OCI-LY7 (cell line): ENCODE measurements around the gene PIK3CB. TPM values are rescaled to one million over a fixed set of nuclear protein-coding genes. Genes with fewer than 3 reads are reported as not detected.
A peak's percentile ranks its signal among the peaks of the same experiment; 100 is the strongest.
"Not testable (repeated sequence)": the region's sequence is repeated elsewhere in the genome, so short reads cannot be mapped to it uniquely, and the experiment has no call there.

Experiments
- BruUV-seq: library from RNA; stranded (reverse); fragments of 400-500 nt; replicated peaks from 2 replicates; lab custom pipeline; 2021; lab: Mats Ljungman, UMichigan
- CTCF ChIA-PET: fragments of 300-600 bp; sonication (Branson Sonifier 250); formaldehyde crosslinking; loops from one replicate; lab custom pipeline; 2022; ENCODE audit warnings: antibody characterized with exemption; ENCODE audit not compliant: unreplicated experiment; lab: Charles Lee
- POLR2A ChIA-PET: fragments of 300-600 bp; sonication (Branson Sonifier 250); formaldehyde crosslinking; loops from one replicate; lab custom pipeline; 2022; ENCODE audit warnings: antibody characterized with exemption; lab: Charles Lee
- DNase-seq: peaks from one replicate; pipeline ENCODE4 v3.0.0-alpha.2; 2015; ENCODE audit warnings: low spot score
- H2AFZ ChIP-seq: fragments of 200-600 bp; sonication (generic), shearing (Covaris generic); 2 replicates; pipeline ENCODE4 v1.6.1; 2014; ENCODE audit warnings: mild to moderate bottlenecking, antibody characterized with exemption, low read length, moderate library complexity
- H3K27ac ChIP-seq: fragments of 200-600 bp; sonication (generic); 2 replicates; pipeline ENCODE4 v1.5.1; 2014; ENCODE audit warnings: mixed run types, low read depth, mild to moderate bottlenecking, moderate library complexity, low read length, inconsistent platforms; ENCODE audit not compliant: poor library complexity, severe bottlenecking
- H3K36me3 ChIP-seq: fragments of 200-600 bp; sonication (generic); 2 replicates; pipeline ENCODE4 v1.6.1; 2014; ENCODE audit warnings: mild to moderate bottlenecking, antibody characterized with exemption, low read length, moderate library complexity, mixed read lengths; ENCODE audit not compliant: insufficient read depth
- H3K4me1 ChIP-seq: fragments of 200-600 bp; sonication (generic); 2 replicates; pipeline ENCODE4 v1.5.1; 2014; ENCODE audit warnings: mild to moderate bottlenecking, low read length; ENCODE audit not compliant: insufficient read depth, poor library complexity, severe bottlenecking
- H3K4me2 ChIP-seq: fragments of 200-600 bp; sonication (generic); 2 replicates; pipeline ENCODE4 v1.6.1; 2014; ENCODE audit warnings: mild to moderate bottlenecking, low read length
- H3K4me3 ChIP-seq: fragments of 200-600 bp; sonication (generic); 2 replicates; pipeline ENCODE4 v1.5.1; 2014; ENCODE audit warnings: mild to moderate bottlenecking, low read depth, low read length; ENCODE audit not compliant: poor library complexity, severe bottlenecking
- H3K79me2 ChIP-seq: fragments of 200-600 bp; sonication (generic); 2 replicates; pipeline ENCODE4 v1.6.1; 2016; ENCODE audit warnings: low read depth, mild to moderate bottlenecking, low read length, moderate library complexity, mixed read lengths; ENCODE audit not compliant: insufficient read depth
- H3K9me2 ChIP-seq: fragments of 200-600 bp; sonication (generic); 2 replicates; pipeline ENCODE4 v1.6.1; 2016; ENCODE audit warnings: mild to moderate bottlenecking, low read length, mixed read lengths; ENCODE audit not compliant: insufficient read depth
- H3K9me3 ChIP-seq: fragments of 200-600 bp; sonication (generic); 2 replicates; pipeline ENCODE4 v1.6.1; 2014; ENCODE audit warnings: mild to moderate bottlenecking, mixed run types, low read length, mixed read lengths
- H4K20me1 ChIP-seq: fragments of 200-600 bp; sonication (generic); 2 replicates; pipeline ENCODE4 v1.6.1; 2014; ENCODE audit warnings: mild to moderate bottlenecking, antibody characterized with exemption, low read length, moderate library complexity, mixed read lengths; ENCODE audit not compliant: insufficient read depth
- CTCF ChIP-seq: fragments of 200-600 bp; sonication (generic); conservative IDR thresholded peaks from 2 replicates; pipeline ENCODE4 v1.5.1; 2014; ENCODE audit warnings: mild to moderate bottlenecking, antibody characterized with exemption, low read length, moderate library complexity, mixed read lengths
- EZH2phosphoT487 ChIP-seq: fragments of 200-600 bp; sonication (generic); IDR thresholded peaks from 2 replicates; pipeline ENCODE4 v1.6.1; 2018; ENCODE audit warnings: low read depth, borderline replicate concordance, mild to moderate bottlenecking, mixed run types, antibody characterized with exemption, low read length, moderate library complexity, mixed read lengths
- intact Hi-C: fragments of 100-400 bp; cut with micrococcal nuclease; formaldehyde crosslinking; loops from one replicate; pipeline ENCODE4 v1.10.0; 2022; ENCODE audit not compliant: unreplicated experiment
- total RNA-seq, 2 experiments: library from RNA; depleted of rRNA in 1 of 2; stranded (reverse); fragments of >200 nt in 1 of 2; shearing (Covaris generic) in 1 of 2; gene quantifications; 2 replicates each; pipeline ENCODE4 v1.2.3, GENCODE V29; 2014 to 2022

The PIK3CB gene
- total RNA-seq, 2 experiments from 2014 or later: 8.2 to 23.6 TPM

GRCh38 chr3:138608322-138609135 lies 226.2 kb downstream of the PIK3CB start, which contains the start of gene FAIM:
Gene FAIM (plus strand): TSS chr3:138608771. CDS start chr3:138619727, 10,956 bp downstream.
- CTCF ChIA-PET: no interaction called here
- H3K9me2 ChIP-seq: no peaks in the 10 kb centered on the region
- H2AFZ ChIP-seq: peak within 1 kb of the TSS; percentile 28; the same call in 1 of the 2 replicates
- POLR2A ChIA-PET: interaction anchor here (0.6 to 1.1 kb wide), 2 partner anchors 52 to 98 kb away, joined by 3 to 4 read pairs; no protein-coding TSS in a partner anchor
- no peak for TF ChIP-seq EZH2phosphoT487
- no peak for TF ChIP-seq CTCF
- H4K20me1 ChIP-seq: no peaks in the 10 kb centered on the region
- DNase-seq: no peak
- H3K36me3 ChIP-seq: no peaks in the 10 kb centered on the region
- H3K4me3 ChIP-seq: no peak within 1 kb of the TSS
- no peaks in the 10 kb centered on the region for H3K79me2 ChIP-seq
- no peak within 1 kb of the TSS for H3K27ac ChIP-seq
- BruUV-seq: no TSS peak
- H3K9me3 ChIP-seq: no peaks in the 10 kb centered on the region
- peak within 1 kb of the TSS; percentile 59; the same call in 1 of the 2 replicates for H3K4me2 ChIP-seq
- H3K4me1 ChIP-seq: no peaks in the 10 kb centered on the region
- intact Hi-C loops: no loop called here

- H3K36me3 ChIP-seq, CTCF ChIA-PET, H3K27ac ChIP-seq, H3K79me2 ChIP-seq, H3K4me3 ChIP-seq, H4K20me1 ChIP-seq, H3K4me1 ChIP-seq, H3K4me2 ChIP-seq, BruUV-seq, intact Hi-C loops, H2AFZ ChIP-seq, H3K9me2 ChIP-seq, DNase-seq, H3K9me3 ChIP-seq: not testable (repeated sequence)
- POLR2A ChIA-PET: interaction anchor here (0.6 kb wide), 1 partner anchor 1739 kb away, joined by 3 read pairs; no protein-coding TSS in a partner anchor
Observed at GRCh38 chr3:138604106-138604595, 230.6 kb downstream of the PIK3CB start.

Other genes with a start within 250 kb of the PIK3CB start
- 29.2 and 34.2 TPM in 2 replicates for gene CEP70, start 240.7 kb downstream of the PIK3CB start, total RNA-seq (2014; rRNA removed; shearing (Covaris generic))
- 32.3 and 37.3 TPM in 2 replicates for gene CEP70, start 240.7 kb downstream of the PIK3CB start, total RNA-seq (2022)
- not detected in 2 replicates for gene FAIM, start 226.2 kb downstream of the PIK3CB start, total RNA-seq (2014; rRNA removed; shearing (Covaris generic))
- gene FAIM, start 226.2 kb downstream of the PIK3CB start, total RNA-seq (2022): 2.0 and 3.1 TPM in 2 replicates
- not detected in 2 replicates for gene FOXL2, start 112.2 kb upstream of the PIK3CB start, total RNA-seq (2014; rRNA removed; shearing (Covaris generic))
- not detected in 2 replicates for gene FOXL2, start 112.2 kb upstream of the PIK3CB start, total RNA-seq (2022)
- gene FOXL2NB, start 112.3 kb upstream of the PIK3CB start, total RNA-seq (2014; rRNA removed; shearing (Covaris generic)): not detected in 2 replicates
- gene FOXL2NB, start 112.3 kb upstream of the PIK3CB start, total RNA-seq (2022): not detected in 2 replicates
- gene PRR23A, start 171.3 kb upstream of the PIK3CB start, total RNA-seq (2014; rRNA removed; shearing (Covaris generic)): not detected in 2 replicates
- not detected in 2 replicates for gene PRR23A, start 171.3 kb upstream of the PIK3CB start, total RNA-seq (2022)
- gene PRR23B, start 186.0 kb upstream of the PIK3CB start, total RNA-seq (2014; rRNA removed; shearing (Covaris generic)): not detected in 2 replicates
- not detected in 2 replicates for gene PRR23B, start 186.0 kb upstream of the PIK3CB start, total RNA-seq (2022)
- gene PRR23C, start 210.0 kb upstream of the PIK3CB start, total RNA-seq (2014; rRNA removed; shearing (Covaris generic)): not detected in 2 replicates
- gene PRR23C, start 210.0 kb upstream of the PIK3CB start, total RNA-seq (2022): not detected in 2 replicates